Spleen (tissue), 11 donors: ENCODE measurements around the gene BID. TPM values are rescaled to one million over a fixed set of nuclear protein-coding genes. Genes with fewer than 3 reads are reported as not detected.

ENCODE experiments used
- DNase-seq: peaks from one replicate; pipeline ENCODE4 v3.0.0-alpha.2; 2020
- H3K27ac ChIP-seq, 8 donors: fragments of 200-600 bp; sonication (generic) in 7 of 8; 1 replicate in 4 of 8; 2 replicates in 4 of 8; pipeline versions ENCODE4 v1.5.0 to v1.8.0; 2016 to 2021; ENCODE audit warnings: inconsistent platforms in 4 of 8, mild to moderate bottlenecking in 4 of 8, moderate library complexity in 1 of 8
- H3K27me3 ChIP-seq, 7 donors: fragments of 200-600 bp; sonication (generic) in 6 of 7; replicated peaks in 1 of 7; 1 replicate in 4 of 7; 2 replicates in 3 of 7; pipeline versions ENCODE4 v1.5.0 to v1.8.0; 2016 to 2021; ENCODE audit warnings: inconsistent platforms in 3 of 7, mild to moderate bottlenecking in 1 of 7
- H3K36me3 ChIP-seq, 6 donors: fragments of 200-600 bp; sonication (generic) in 5 of 6; 1 replicate in 4 of 6; 2 replicates in 2 of 6; pipeline versions ENCODE4 v1.5.0 to v1.8.0; 2016 to 2021; ENCODE audit warnings: inconsistent platforms in 2 of 6
- H3K4me1 ChIP-seq, 6 donors: fragments of 200-600 bp; sonication (generic) in 5 of 6; 1 replicate in 3 of 6; 2 replicates in 3 of 6; pipeline versions ENCODE4 v1.5.0 to v1.8.0; 2016 to 2021; ENCODE audit warnings: inconsistent platforms in 3 of 6
- H3K4me3 ChIP-seq, 8 donors: fragments of 200-600 bp; sonication (generic) in 7 of 8; 1 replicate in 4 of 8; 2 replicates in 4 of 8; pipeline versions ENCODE4 v1.5.0 to v1.8.0; 2016 to 2021; ENCODE audit warnings: inconsistent platforms in 4 of 8, mild to moderate bottlenecking in 4 of 8, moderate library complexity in 2 of 8
- H3K9me3 ChIP-seq, 8 donors: fragments of 200-600 bp; sonication (generic) in 7 of 8; 1 replicate in 4 of 8; 2 replicates in 4 of 8; pipeline versions ENCODE4 v1.5.0 to v1.8.0; 2016 to 2021; ENCODE audit warnings: inconsistent platforms in 4 of 8
- CTCF ChIP-seq, 11 experiments: fragments of 200-600 bp in 7 of 11; fragments of 450-650 bp in 4 of 11; sonication (generic) in 4 of 11; IDR thresholded peaks in 8 of 11; conservative IDR thresholded peaks in 3 of 11; 1 replicate in 7 of 11; 2 replicates in 4 of 11; pipeline versions ENCODE4 v1.4.0 to v1.8.0; 2016 to 2021; ENCODE audit warnings: antibody characterized with exemption in 11 of 11, inconsistent platforms in 4 of 11, mild to moderate bottlenecking in 1 of 11
- POLR2A ChIP-seq, 3 donors: fragments of 450-650 bp; IDR thresholded peaks; one replicate each; pipeline ENCODE4 v1.5.1; 2017; ENCODE audit warnings: antibody characterized with exemption in 3 of 3, mild to moderate bottlenecking in 1 of 3
- POLR2AphosphoS5 ChIP-seq, 3 donors: sonication (generic); formaldehyde crosslinking; IDR thresholded peaks; one replicate each; pipeline ENCODE4 v1.5.1; 2017; ENCODE audit warnings: antibody characterized with exemption in 3 of 3
- WGBS, 5 donors: extraction: QIAGEN DNeasy Blood & Tissue Kit in 3 of 5; methylation state at CpG; one replicate each; pipeline versions ENCODE4 v1.1.5 to v1.1.7; 2013 to 2018; 5-methylcytosine and 5-hydroxymethylcytosine counted together
- intact Hi-C: fragments of 100-400 bp; cut with DNase I; formaldehyde crosslinking; loops from one replicate; pipeline ENCODE4 v1.15.0; 2023; ENCODE audit warnings: low total_unique reads
- polyA plus RNA-seq, 3 donors: library from polyadenylated mRNA; stranded (reverse); fragments of 200-250 nt; gene quantifications; one replicate each; pipeline ENCODE4 v1.2.1, GENCODE V29; 2013
- total RNA-seq, 7 donors: library from RNA; depleted of rRNA in 3 of 7; stranded (reverse); fragments of >200 nt in 3 of 7; fragmentation: NEBNext Ultra II Directional in 4 of 7; extraction: Animal tissue kit (Norgen Biotek cat#: 25700) in 4 of 7; gene quantifications; one replicate each; pipeline versions ENCODE4 v1.1.0 to v1.2.1, GENCODE V29; 2016 to 2021
- donor health status: healthy with polysubstance abuse.
- donor health status: DM: no; HTN: no; CAD: no; lungs with moderate emphysema.
- donor health status: DM: no; HTN: no; CAD: no.
- donor health status: Bipolar disorder and iron deficiency.
- donor health status: healthy.
- donor health status: DM: no; HTN: no; CAD: no.
- donor health status: DM: yes; HTN: yes; CAD: no.

The BID gene
- total and polyA plus RNA-seq, 10 donors = 37.7 to 73.4 (median 49.3) TPM

- no peak for DNase-seq
Observed at GRCh38 chr22:17807578-17808410, 33.5 kb upstream of the BID start.

GRCh38 chr22:17807086-17807485 is 32.8 kb upstream of the BID start:
- 92 to 94% (median 93%) methylated on average over 10 of the region's 10 CpGs for WGBS, 5 donors
- H3K36me3 ChIP-seq = peaks cover 0 to 100% (median 74%) of the 10 kb centered on the region in 6 donors
- H3K4me1 ChIP-seq = no peaks in the 10 kb centered on the region
- DNase-seq = no peak
- H3K27me3 ChIP-seq = no peaks in the 10 kb centered on the region
- no peak overlapping the region for H3K4me3 ChIP-seq
- TF ChIP-seq POLR2A (IDR thresholded peaks at IDR 0.05) = no peak
- TF ChIP-seq CTCF (IDR thresholded peaks at IDR 0.05 in 8 of 11, conservative IDR thresholded peaks at IDR 0.05 in 3 of 11) = no peak
- TF ChIP-seq POLR2AphosphoS5 (IDR thresholded peaks at IDR 0.05) = no peak
- peak overlapping the region in 2 of 8 donors; percentile 11 to 27 for H3K27ac ChIP-seq
- intact Hi-C loops = no loop called here
- no peaks in the 10 kb centered on the region for H3K9me3 ChIP-seq

More at GRCh38 chr22:17807578-17808410, 33.5 kb upstream of the BID start:
- Histone ChIP-seq H3K4me1 (no peaks in the 10 kb centered on the region), H3K27me3 (no peaks in the 10 kb centered on the region), H3K4me3 (no peak overlapping the region), H3K36me3 (peaks cover 0 to 100% (median 81%) of the 10 kb centered on the region in 6 donors), H3K9me3 (no peaks in the 10 kb centered on the region), H3K27ac (peak overlapping the region in 1 of 8 donors; percentile 25)
- TF ChIP-seq POLR2AphosphoS5 (IDR thresholded peaks at IDR 0.05) (peak in 1 of 3 donors; percentile 27), POLR2A (IDR thresholded peaks at IDR 0.05) (no peak)
- 83 to 91% (median 87%) methylated on average over 14 to 18 of the region's 18 CpGs for WGBS, 5 donors
- intact Hi-C loops = no loop called here

GRCh38 chr22:17806437-17806836 is 32.2 kb upstream of the BID start:
- H3K4me3 ChIP-seq = no peak overlapping the region
- no peak for TF ChIP-seq CTCF (IDR thresholded peaks at IDR 0.05 in 8 of 11, conservative IDR thresholded peaks at IDR 0.05 in 3 of 11)
- no peak for TF ChIP-seq POLR2A (IDR thresholded peaks at IDR 0.05)
- no peak for TF ChIP-seq POLR2AphosphoS5 (IDR thresholded peaks at IDR 0.05)
- H3K27ac ChIP-seq = no peak overlapping the region
- whole genome bisulfite sequencing, 5 donors = 50 to 96% (median 91%) methylated on average over 2 of the region's 2 CpGs
- H3K9me3 ChIP-seq = no peaks in the 10 kb centered on the region
- peaks cover 0 to 94% (median 69%) of the 10 kb centered on the region in 6 donors for H3K36me3 ChIP-seq
- no peak for DNase-seq
- intact Hi-C loops = no loop called here
- no peaks in the 10 kb centered on the region for H3K4me1 ChIP-seq
- no peaks in the 10 kb centered on the region for H3K27me3 ChIP-seq

- H3K27me3 ChIP-seq = no peaks in the 10 kb centered on the region
Observed at GRCh38 chr22:17804331-17805080, 30.2 kb upstream of the BID start.

More at GRCh38 chr22:17804331-17805080, 30.2 kb upstream of the BID start:
- TF ChIP-seq POLR2AphosphoS5 (IDR thresholded peaks at IDR 0.05) (no peak), POLR2A (IDR thresholded peaks at IDR 0.05) (no peak), CTCF (IDR thresholded peaks at IDR 0.05 in 8 of 11, conservative IDR thresholded peaks at IDR 0.05 in 3 of 11) (no peak)
- Histone ChIP-seq H3K4me3 (no peak overlapping the region), H3K27ac (no peak overlapping the region), H3K36me3 (peaks cover 0 to 75% (median 52%) of the 10 kb centered on the region in 6 donors), H3K4me1 (peaks cover 0 to 14% (median 12%) of the 10 kb centered on the region in 6 donors), H3K9me3 (no peaks in the 10 kb centered on the region)
- intact Hi-C loops = no loop called here
- no peak for DNase-seq
- 90 to 96% (median 93%) methylated on average over 14 to 22 of the region's 22 CpGs for WGBS, 5 donors
